ENCODE measurements around the gene FES. TPM values are rescaled to one million over a fixed set of nuclear protein-coding genes. Genes with fewer than 3 reads are reported as not detected.
A peak's percentile ranks its signal among the peaks of the same experiment; 100 is the strongest.

Gene FES
- polyA plus RNA-seq, 3 donors, result 140 to 260 (median 157) TPM

DNA sequence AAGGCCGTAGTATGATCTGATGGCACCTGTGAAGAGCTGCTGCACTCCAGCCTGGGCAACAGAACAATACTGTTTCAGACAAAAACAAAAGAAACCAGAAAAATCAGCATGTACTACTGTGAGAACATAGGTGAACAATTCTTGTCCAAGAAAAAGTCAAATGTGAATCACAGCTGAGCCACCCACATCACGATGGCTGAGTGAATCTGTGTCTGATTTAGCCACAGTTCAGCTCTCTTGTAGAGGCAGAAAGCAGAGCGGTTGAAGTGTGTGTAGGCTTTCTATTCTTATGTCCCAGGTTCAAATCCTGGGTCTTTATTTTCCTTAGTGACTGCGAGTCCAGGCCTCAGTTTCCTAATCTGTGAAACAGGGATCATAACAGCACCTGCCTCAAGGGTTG is 20.3 kb upstream of the FES start:
- no peaks in the 10 kb centered on the region for H3K27me3 ChIP-seq (ENCODE audit: control insufficient read depth in 2 of 2, insufficient read depth in 2 of 2, low read length in 2 of 2)
- no peaks in the 10 kb centered on the region for H3K79me2 ChIP-seq (ENCODE audit: insufficient read depth, low read length)
- Mint-ChIP-seq H3K27me3 (ENCODE audit: low read depth in 3 of 3) (peaks cover 0 to 2% (median 0%) of the 10 kb centered on the region in 3 donors), H3K4me1 (peaks cover 75% of the 10 kb centered on the region), H3K4me3 (no peak overlapping the region), H3K36me3 (peaks cover 3 to 5% of the 10 kb centered on the region in 2 donors), H3K27ac (peak overlapping the region; percentile 95 to 98 (median 96)), H3K9me3 (peaks cover 0 to 2% (median 0%) of the 10 kb centered on the region in 7 donors)
- H4K20me1 ChIP-seq (ENCODE audit: insufficient read depth, low read length), result no peaks in the 10 kb centered on the region
- H3K4me3 ChIP-seq (replicated peaks in 1 of 3; ENCODE audit: low read depth in 2 of 3, low read length in 3 of 3), result peak overlapping the region in 1 of 3 experiments; percentile 11
- no peak overlapping the region for H2AFZ ChIP-seq (ENCODE audit: insufficient read depth, low read depth, low read length, poor library complexity, severe bottlenecking)
- DNase-seq, result peak in 1 of 3 donors; percentile 25
- 100% methylated on average over 3 of the region's 4 CpGs for WGBS (ENCODE audit: insufficient coverage)
- H3K9me3 ChIP-seq (replicated peaks in 1 of 2; ENCODE audit: control insufficient read depth in 1 of 2, insufficient read depth in 1 of 2, low read length in 2 of 2), result no peaks in the 10 kb centered on the region
- intact Hi-C loops (cut with micrococcal nuclease), result loop anchor here in 1 of 2 donors (10.0 kb wide), 1 partner anchor 299 kb away; no protein-coding TSS in a partner anchor
- peak overlapping the region; percentile 35 for H3K4me2 ChIP-seq (replicated peaks; ENCODE audit: extremely low read depth, low read length, poor library complexity, severe bottlenecking)
- no peaks in the 10 kb centered on the region for H3K36me3 ChIP-seq (replicated peaks in 1 of 2; ENCODE audit: control insufficient read depth in 1 of 2, insufficient read depth in 2 of 2, low read length in 2 of 2)
- H3K27ac ChIP-seq (ENCODE audit: low read depth in 1 of 2, low read length in 2 of 2), result peak overlapping the region; percentile 87 to 88
- no peak overlapping the region for H3K9ac ChIP-seq (ENCODE audit: insufficient read depth, low read length, poor library complexity, severe bottlenecking)
- TF ChIP-seq, protein P1, sequence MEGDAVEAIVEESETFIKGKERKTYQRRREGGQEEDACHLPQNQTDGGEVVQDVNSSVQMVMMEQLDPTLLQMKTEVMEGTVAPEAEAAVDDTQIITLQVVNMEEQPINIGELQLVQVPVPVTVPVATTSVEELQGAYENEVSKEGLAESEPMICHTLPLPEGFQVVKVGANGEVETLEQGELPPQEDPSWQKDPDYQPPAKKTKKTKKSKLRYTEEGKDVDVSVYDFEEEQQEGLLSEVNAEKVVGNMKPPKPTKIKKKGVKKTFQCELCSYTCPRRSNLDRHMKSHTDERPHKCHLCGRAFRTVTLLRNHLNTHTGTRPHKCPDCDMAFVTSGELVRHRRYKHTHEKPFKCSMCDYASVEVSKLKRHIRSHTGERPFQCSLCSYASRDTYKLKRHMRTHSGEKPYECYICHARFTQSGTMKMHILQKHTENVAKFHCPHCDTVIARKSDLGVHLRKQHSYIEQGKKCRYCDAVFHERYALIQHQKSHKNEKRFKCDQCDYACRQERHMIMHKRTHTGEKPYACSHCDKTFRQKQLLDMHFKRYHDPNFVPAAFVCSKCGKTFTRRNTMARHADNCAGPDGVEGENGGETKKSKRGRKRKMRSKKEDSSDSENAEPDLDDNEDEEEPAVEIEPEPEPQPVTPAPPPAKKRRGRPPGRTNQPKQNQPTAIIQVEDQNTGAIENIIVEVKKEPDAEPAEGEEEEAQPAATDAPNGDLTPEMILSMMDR (IDR thresholded peaks at IDR 0.05), result no peak
- H3K4me1 ChIP-seq (ENCODE audit: control insufficient read depth in 1 of 2, insufficient read depth in 2 of 2, low read length in 2 of 2), result peaks cover 74 to 93% of the 10 kb centered on the region in 2 donors

DNA sequence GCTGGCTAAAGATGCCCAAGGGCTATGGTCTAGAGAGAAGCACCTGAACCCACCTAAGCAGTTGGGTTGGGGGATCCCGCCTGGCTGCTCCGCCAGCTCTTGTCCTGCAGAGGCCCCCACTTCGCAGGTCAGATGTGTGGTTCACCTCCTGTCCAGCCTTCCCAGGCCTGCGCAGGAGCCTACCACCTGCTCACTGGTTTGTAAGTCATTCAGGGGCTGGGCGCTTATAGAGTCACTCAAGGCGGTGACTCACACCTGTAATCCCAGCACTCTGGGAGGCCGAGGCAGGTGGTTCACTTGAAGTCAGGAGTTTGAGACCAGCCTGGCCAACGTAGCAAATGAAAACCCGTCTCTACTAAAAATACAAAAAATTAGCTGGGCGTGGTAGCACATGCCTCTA is 19.8 kb upstream of the FES start:
- Histone ChIP-seq H3K79me2 (ENCODE audit: insufficient read depth, low read length) (no peaks in the 10 kb centered on the region), H3K9ac (ENCODE audit: insufficient read depth, low read length, poor library complexity, severe bottlenecking) (no peak overlapping the region), H3K4me1 (ENCODE audit: control insufficient read depth in 1 of 2, insufficient read depth in 2 of 2, low read length in 2 of 2) (peaks cover 74 to 93% of the 10 kb centered on the region in 2 donors), H3K9me3 (replicated peaks in 1 of 2; ENCODE audit: control insufficient read depth in 1 of 2, insufficient read depth in 1 of 2, low read length in 2 of 2) (no peaks in the 10 kb centered on the region), H2AFZ (ENCODE audit: insufficient read depth, low read depth, low read length, poor library complexity, severe bottlenecking) (no peak overlapping the region), H3K27ac (ENCODE audit: low read depth in 1 of 2, low read length in 2 of 2) (peak overlapping the region; percentile 87 to 88), H4K20me1 (ENCODE audit: insufficient read depth, low read length) (no peaks in the 10 kb centered on the region), H3K36me3 (replicated peaks in 1 of 2; ENCODE audit: control insufficient read depth in 1 of 2, insufficient read depth in 2 of 2, low read length in 2 of 2) (no peaks in the 10 kb centered on the region), H3K4me3 (replicated peaks in 1 of 3; ENCODE audit: low read depth in 2 of 3, low read length in 3 of 3) (peak overlapping the region in 1 of 3 experiments; percentile 11), H3K4me2 (replicated peaks; ENCODE audit: extremely low read depth, low read length, poor library complexity, severe bottlenecking) (no peak overlapping the region), H3K27me3 (ENCODE audit: control insufficient read depth in 2 of 2, insufficient read depth in 2 of 2, low read length in 2 of 2) (no peaks in the 10 kb centered on the region)
- 98% methylated on average over 8 of the region's 10 CpGs for WGBS (ENCODE audit: insufficient coverage)
- Mint-ChIP-seq H3K4me3 (no peak overlapping the region), H3K36me3 (peaks cover 3 to 5% of the 10 kb centered on the region in 2 donors), H3K27me3 (ENCODE audit: low read depth in 3 of 3) (peaks cover 0 to 2% (median 0%) of the 10 kb centered on the region in 3 donors), H3K9me3 (peaks cover 0 to 2% (median 0%) of the 10 kb centered on the region in 7 donors), H3K27ac (peak overlapping the region in 6 of 7 donors; percentile 28 to 96 (median 64)), H3K4me1 (peaks cover 76% of the 10 kb centered on the region)
- intact Hi-C loops (cut with micrococcal nuclease), result loop anchor here in 1 of 2 donors (10.0 kb wide), 1 partner anchor 300 kb away; no protein-coding TSS in a partner anchor
- TF ChIP-seq, protein P1 (IDR thresholded peaks at IDR 0.05), result no peak
- DNase-seq, result no peak
